MCF 10A (cell line): ENCODE measurements around the gene ODAD2. TPM values are rescaled to one million over a fixed set of nuclear protein-coding genes. Genes with fewer than 3 reads are reported as not detected.
"Not testable (repeated sequence)": the region's sequence is repeated elsewhere in the genome, so short reads cannot be mapped to it uniquely, and the experiment has no call there.

Experiments used
- BruUV-seq: library from RNA; stranded (reverse); fragments of 400-500 nt; replicated peaks from 2 replicates; lab custom pipeline; 2021; lab: Mats Ljungman, UMichigan
- CTCF ChIA-PET: fragments of 300-600 bp; sonication (Branson Sonifier 250); formaldehyde crosslinking; extraction: SDS; loops from one replicate; lab custom pipeline; 2021; ENCODE audit warnings: antibody characterized with exemption, inconsistent platforms; lab: Yijun Ruan, JAX
- POLR2A ChIA-PET: fragments of 300-600, 350-650 bp; sonication (Branson Sonifier 250); formaldehyde crosslinking; extraction: SDS; loops from one replicate; lab custom pipeline; 2020; ENCODE audit warnings: antibody characterized with exemption, inconsistent platforms; lab: Yijun Ruan, JAX
- DNase-seq: peaks from one replicate; pipeline ENCODE4 v3.0.0-alpha.2; 2018; ENCODE audit not compliant: unreplicated experiment
- H3K27ac Mint-ChIP-seq: one replicate; pipeline ENCODE4 v1.8.0; 2022; ENCODE audit warnings: mild to moderate bottlenecking, low read depth, mixed read lengths; ENCODE audit not compliant: unreplicated experiment
- H3K27me3 Mint-ChIP-seq: one replicate; pipeline ENCODE4 v1.8.0; 2022; ENCODE audit warnings: mixed read lengths; ENCODE audit not compliant: insufficient read depth, unreplicated experiment
- H3K36me3 Mint-ChIP-seq: one replicate; pipeline ENCODE4 v1.8.0; 2022; ENCODE audit warnings: mild to moderate bottlenecking, moderate library complexity, mixed read lengths; ENCODE audit not compliant: insufficient read depth, unreplicated experiment
- H3K4me1 Mint-ChIP-seq: one replicate; pipeline ENCODE4 v1.8.0; 2022; ENCODE audit warnings: mixed read lengths; ENCODE audit not compliant: insufficient read depth, unreplicated experiment
- H3K4me3 Mint-ChIP-seq: one replicate; pipeline ENCODE4 v1.8.0; 2022; ENCODE audit warnings: mild to moderate bottlenecking, moderate library complexity, mixed read lengths; ENCODE audit not compliant: unreplicated experiment
- H3K9me3 Mint-ChIP-seq: one replicate; pipeline ENCODE4 v1.8.0; 2022; ENCODE audit warnings: mixed read lengths; ENCODE audit not compliant: unreplicated experiment
- CTCF ChIP-seq: fragments of 200-600 bp; IDR thresholded peaks from one replicate; pipeline ENCODE4 v1.8.0; 2022; ENCODE audit warnings: antibody characterized with exemption, mild to moderate bottlenecking; ENCODE audit not compliant: unreplicated experiment
- intact Hi-C: fragments of 100-400 bp; cut with micrococcal nuclease; formaldehyde crosslinking; loops from 2 replicates; pipeline ENCODE4 v1.14.1; 2022
- total RNA-seq: library from RNA; stranded (reverse); gene quantifications from 2 replicates; pipeline ENCODE4 v1.2.3, GENCODE V29; 2022

The ODAD2 gene
- total RNA-seq, 1 experiment from 2014 or later = 0.28 TPM

- Mint-ChIP-seq H3K36me3 (no peaks in the 10 kb centered on the region), H3K27me3 (no peaks in the 10 kb centered on the region), H3K4me3 (no peak overlapping the region), H3K4me1 (no peaks in the 10 kb centered on the region), H3K9me3 (no peaks in the 10 kb centered on the region), H3K27ac (no peak overlapping the region)
- ChIA-PET CTCF (interaction anchor here (0.6 kb wide), 1 partner anchor 29 kb away, joined by 3 read pairs; no protein-coding TSS in a partner anchor), POLR2A (no interaction called here)
- TF ChIP-seq CTCF = no peak
- intact Hi-C loops = no loop called here
- peak; percentile 35 for DNase-seq
- BruUV-seq = no TSS peak
These were observed 39.7 kb downstream of the ODAD2 start for GRCh38 chr10:27959093-27959715.

GRCh38 chr10:27958383-27958782 is 40.5 kb downstream of the ODAD2 start:
- CTCF ChIA-PET = not testable (repeated sequence)
- H3K4me3 Mint-ChIP-seq = peak overlapping the region; percentile 35

GRCh38 chr10:27950242-27950564 is 48.7 kb downstream of the ODAD2 start:
- no peak for DNase-seq
- POLR2A ChIA-PET = interaction anchor here (0.7 kb wide), 1 partner anchor 94 kb away, joined by 3 read pairs; no protein-coding TSS in a partner anchor
- Mint-ChIP-seq H3K4me3 (no peak overlapping the region), H3K4me1 (peaks cover 6% of the 10 kb centered on the region), H3K27me3 (no peaks in the 10 kb centered on the region), H3K9me3 (no peaks in the 10 kb centered on the region), H3K27ac (no peak overlapping the region), H3K36me3 (no peaks in the 10 kb centered on the region)
- BruUV-seq = no TSS peak
- intact Hi-C loops = no loop called here
- TF ChIP-seq CTCF = no peak
- CTCF ChIA-PET = interaction anchor here (0.7 kb wide), 1 partner anchor 443 kb away, joined by 4 read pairs; no protein-coding TSS in a partner anchor

More at GRCh38 chr10:27958383-27958782, 40.5 kb downstream of the ODAD2 start:
- DNase-seq, H3K27ac Mint-ChIP-seq, H3K27me3 Mint-ChIP-seq, H3K36me3 Mint-ChIP-seq, H3K4me1 Mint-ChIP-seq, H3K9me3 Mint-ChIP-seq, intact Hi-C loops, POLR2A ChIA-PET, BruUV-seq: not testable (repeated sequence)

GRCh38 chr10:27949528-27950241 is 49.2 kb downstream of the ODAD2 start:
- H3K27me3 Mint-ChIP-seq = no peaks in the 10 kb centered on the region
- DNase-seq = no peak
- ChIA-PET CTCF (interaction anchor here (0.7 kb wide), 1 partner anchor 444 kb away, joined by 4 read pairs; no protein-coding TSS in a partner anchor), POLR2A (no interaction called here)
- no peak overlapping the region for H3K4me3 Mint-ChIP-seq
- no peak overlapping the region for H3K27ac Mint-ChIP-seq
- no peaks in the 10 kb centered on the region for H3K9me3 Mint-ChIP-seq
- no peaks in the 10 kb centered on the region for H3K36me3 Mint-ChIP-seq
- no peak for TF ChIP-seq CTCF
- intact Hi-C loops = no loop called here
- peaks cover 6% of the 10 kb centered on the region for H3K4me1 Mint-ChIP-seq
- BruUV-seq = no TSS peak
